T-helper 2 cell treated with Interferon-gamma antibody and Interleukin-4, amounts not matched to agents 5 μg/mL and 100 μg/mL, for 36 hours (primary cell): Measurements from ENCODE around the gene ACP4.

ENCODE experiments used
- DNase-seq: peaks from one replicate; pipeline ENCODE4 v3.0.0; 2021; ENCODE audit warnings: low spot score
- H3K27ac Mint-ChIP-seq: one replicate; pipeline ENCODE4 v1.8.0; 2021; ENCODE audit warnings: mild to moderate bottlenecking, mixed read lengths
- H3K27me3 Mint-ChIP-seq: one replicate; pipeline ENCODE4 v1.8.0; 2021; ENCODE audit warnings: low read depth, mixed read lengths
- H3K36me3 Mint-ChIP-seq: one replicate; pipeline ENCODE4 v1.8.0; 2021; ENCODE audit warnings: low read depth, mixed read lengths
- H3K4me1 Mint-ChIP-seq: one replicate; pipeline ENCODE4 v1.8.0; 2021; ENCODE audit warnings: low read depth, mixed read lengths
- H3K4me3 Mint-ChIP-seq: one replicate; pipeline ENCODE4 v1.8.0; 2022; ENCODE audit warnings: mild to moderate bottlenecking, moderate library complexity, mixed read lengths
- H3K9me3 Mint-ChIP-seq: one replicate; pipeline ENCODE4 v1.8.0; 2021; ENCODE audit warnings: mixed read lengths

The ACP4 gene

DNA sequence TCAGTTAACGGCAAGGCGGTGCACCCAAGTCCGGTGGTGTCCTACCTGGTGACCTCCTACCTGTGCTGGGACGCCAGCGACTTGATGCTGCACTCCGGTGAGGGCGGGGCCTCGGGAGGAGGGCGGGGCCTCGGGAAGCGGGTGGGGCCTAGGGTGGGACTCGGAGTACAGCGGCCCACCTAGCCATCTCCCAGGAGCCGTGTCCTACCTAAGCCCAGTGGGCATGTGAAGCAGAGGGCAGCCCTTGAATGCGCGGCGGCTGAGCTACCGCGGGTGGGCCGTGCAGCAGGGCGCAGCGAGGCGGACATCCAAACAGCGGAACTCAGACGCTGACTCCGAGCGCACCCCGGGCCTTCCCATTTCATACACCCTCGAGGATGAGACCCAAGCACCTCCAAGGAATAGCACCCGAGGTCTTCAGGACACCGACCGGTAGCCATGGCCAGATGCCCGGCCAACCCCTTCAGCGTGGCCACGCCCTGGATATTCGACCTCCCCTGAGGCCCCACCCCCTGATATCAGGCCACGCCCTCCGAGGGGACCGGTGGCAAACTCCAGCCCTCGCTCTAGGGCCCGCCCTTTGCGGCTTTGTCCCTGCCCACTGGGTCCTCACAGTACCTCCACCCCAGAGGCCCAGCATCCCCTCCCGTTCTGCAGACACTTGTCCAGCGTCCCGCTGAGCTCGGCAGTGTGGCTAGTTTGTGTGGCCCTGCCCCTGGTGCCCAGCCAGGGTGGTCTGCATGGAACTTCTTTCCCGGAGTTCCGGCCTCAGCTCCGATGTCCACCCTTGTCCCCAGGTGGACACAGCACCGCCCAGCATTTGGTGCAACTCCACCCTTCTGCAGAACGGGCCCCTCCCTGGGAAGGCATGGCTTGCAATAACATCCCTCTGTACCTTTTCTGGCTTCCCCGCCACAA is 28.0 kb downstream of the ACP4 start:
- peaks cover 22% of the 10 kb centered on the region for H3K4me1 Mint-ChIP-seq
- DNase-seq: peak; percentile 73

DNA sequence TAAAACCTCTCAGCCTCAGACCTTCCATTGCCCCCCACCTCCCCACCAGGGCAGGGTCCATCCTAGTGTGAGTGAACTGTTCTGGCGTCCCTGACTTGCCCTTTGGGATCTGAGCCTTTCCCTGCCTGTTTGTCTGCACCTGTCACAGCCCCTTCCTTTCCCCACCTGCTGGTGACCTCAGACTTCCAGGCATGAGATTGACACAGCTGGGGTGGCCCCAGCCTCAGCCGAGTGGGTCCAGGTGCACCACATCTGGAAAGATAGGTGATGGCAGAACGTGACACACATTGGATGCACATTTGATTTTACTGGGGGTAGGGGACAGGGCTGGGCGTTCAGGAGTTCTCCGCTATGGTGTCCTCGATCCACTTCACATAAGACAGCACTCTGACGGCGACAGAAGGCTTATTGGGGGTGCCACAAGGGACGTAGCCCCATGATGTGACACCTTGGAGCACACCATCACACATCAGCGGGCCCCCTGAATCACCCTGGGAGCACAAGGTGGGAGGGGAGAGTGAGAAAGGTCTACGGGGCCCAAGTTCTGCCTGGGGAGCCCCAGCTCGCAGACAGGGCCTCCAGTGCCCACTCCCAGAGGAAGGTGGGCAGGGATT is 28.8 kb downstream of the ACP4 start:
- Mint-ChIP-seq H3K4me3 (peak overlapping the region; percentile 81), H3K27me3 (peaks cover 26% of the 10 kb centered on the region), H3K4me1 (peaks cover 22% of the 10 kb centered on the region), H3K27ac (no peak overlapping the region), H3K9me3 (no peaks in the 10 kb centered on the region), H3K36me3 (no peaks in the 10 kb centered on the region)
- DNase-seq: no peak

More for the DNA sequence above, 28.0 kb downstream of the ACP4 start:
- Mint-ChIP-seq H3K9me3 (no peaks in the 10 kb centered on the region), H3K4me3 (peak overlapping the region; percentile 81), H3K36me3 (no peaks in the 10 kb centered on the region), H3K27me3 (peaks cover 26% of the 10 kb centered on the region), H3K27ac (peak overlapping the region; percentile 56)

DNA sequence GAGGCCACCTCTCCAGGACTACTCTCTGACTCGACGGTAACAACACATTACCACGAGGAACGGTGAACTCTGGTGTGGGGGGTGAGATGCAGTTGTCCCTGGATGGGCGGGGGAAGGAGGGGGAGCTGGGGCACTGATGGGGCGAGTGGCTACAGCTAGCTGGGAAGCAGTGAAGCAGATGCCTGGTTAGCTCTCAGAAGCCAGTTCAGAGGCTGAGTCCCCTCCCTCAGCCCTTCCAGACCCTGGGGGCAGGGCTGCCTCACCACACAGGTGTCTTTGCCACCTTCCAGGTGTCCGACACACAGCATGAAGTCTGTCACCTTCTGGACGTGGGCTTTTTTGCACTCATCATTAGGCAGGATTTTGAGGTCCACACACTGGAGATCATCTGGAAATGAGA is 29.4 kb downstream of the ACP4 start:
- peaks cover 28% of the 10 kb centered on the region for H3K27me3 Mint-ChIP-seq
- no peak overlapping the region for H3K27ac Mint-ChIP-seq
- peak overlapping the region; percentile 75 for H3K4me3 Mint-ChIP-seq
- H3K4me1 Mint-ChIP-seq: peaks cover 22% of the 10 kb centered on the region
- H3K9me3 Mint-ChIP-seq: no peaks in the 10 kb centered on the region
- H3K36me3 Mint-ChIP-seq: no peaks in the 10 kb centered on the region
- no peak for DNase-seq

DNA sequence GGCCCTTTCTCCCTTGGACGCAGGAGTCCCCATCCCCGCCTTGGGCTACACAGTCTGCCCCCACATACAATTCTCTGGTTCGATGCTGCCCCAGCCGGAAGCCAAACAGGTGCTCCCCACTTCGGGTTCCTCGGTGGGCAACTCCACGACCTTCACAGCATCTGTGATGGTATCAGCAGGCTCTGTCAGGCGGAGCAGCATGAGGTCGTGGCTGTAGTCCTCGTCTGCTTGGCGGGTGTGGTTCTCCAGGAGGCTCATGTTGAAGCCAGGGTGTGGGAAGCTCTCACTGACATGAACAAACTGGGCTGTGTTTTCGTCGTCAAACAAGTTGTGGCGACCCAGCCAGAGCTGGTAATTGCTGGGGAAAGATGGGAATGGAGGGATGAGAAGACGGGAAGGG is 29.9 kb downstream of the ACP4 start:
- Mint-ChIP-seq H3K27ac (peak overlapping the region; percentile 64), H3K36me3 (no peaks in the 10 kb centered on the region), H3K4me3 (peak overlapping the region; percentile 75), H3K9me3 (no peaks in the 10 kb centered on the region), H3K27me3 (peaks cover 28% of the 10 kb centered on the region), H3K4me1 (peaks cover 22% of the 10 kb centered on the region)
- DNase-seq: no peak

DNA sequence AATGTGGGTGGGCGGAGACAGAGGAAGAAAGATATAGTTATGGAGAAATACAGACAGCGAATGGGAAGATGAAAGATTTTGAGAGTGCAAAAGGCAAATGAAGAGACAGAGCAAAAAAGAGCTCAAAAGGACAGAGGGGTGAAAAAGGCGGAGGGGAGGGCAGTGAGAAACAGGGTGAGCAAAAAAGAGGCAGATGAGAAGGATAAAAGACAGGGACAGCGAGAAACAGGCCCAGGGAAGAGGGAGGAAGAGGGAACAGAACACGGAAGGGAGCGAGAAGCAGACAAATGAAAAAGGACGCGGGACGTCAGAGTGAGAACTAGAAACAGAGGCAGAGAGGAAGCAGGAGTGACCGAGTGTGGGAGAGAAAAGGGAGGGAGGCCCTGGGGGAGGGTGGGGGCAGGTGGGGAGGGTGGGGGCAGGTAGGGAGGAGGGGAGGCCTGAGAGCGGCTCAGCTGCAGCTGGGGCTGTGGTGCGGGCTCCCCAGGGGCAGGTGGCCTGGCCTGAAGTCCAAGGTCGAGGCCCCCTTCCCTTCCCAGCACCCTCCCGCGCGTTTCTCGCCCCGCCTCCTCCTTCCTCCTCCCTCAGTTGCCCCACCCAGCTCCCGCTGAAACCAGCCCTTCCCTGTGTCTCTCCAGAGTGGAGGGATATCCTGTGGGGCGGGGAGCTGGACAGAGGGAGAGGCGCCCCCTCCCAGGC is 30.5 kb downstream of the ACP4 start:
- DNase-seq: no peak
- H3K36me3 Mint-ChIP-seq: no peaks in the 10 kb centered on the region
- no peaks in the 10 kb centered on the region for H3K9me3 Mint-ChIP-seq
- H3K27me3 Mint-ChIP-seq: peaks cover 28% of the 10 kb centered on the region
- peak overlapping the region; percentile 64 for H3K27ac Mint-ChIP-seq
- H3K4me1 Mint-ChIP-seq: peaks cover 22% of the 10 kb centered on the region
- peak overlapping the region; percentile 75 for H3K4me3 Mint-ChIP-seq

DNA sequence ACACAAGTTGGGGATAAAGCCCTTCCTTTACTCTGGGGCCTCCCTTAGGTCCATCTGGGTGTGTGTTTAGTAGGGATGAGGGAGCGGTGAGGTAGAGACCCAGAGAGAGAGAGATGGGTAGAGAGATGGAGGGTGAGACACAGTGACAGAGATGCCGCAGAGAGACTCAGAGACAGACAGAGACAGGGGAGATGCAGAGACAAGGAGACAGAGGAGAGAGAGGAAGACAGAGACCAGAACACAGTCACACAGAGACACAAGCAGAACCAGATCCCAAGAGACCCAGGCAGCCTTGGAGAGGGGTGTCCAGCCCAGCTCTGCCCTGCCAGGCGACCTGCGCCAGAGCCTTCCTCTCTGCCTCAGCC is 31.0 kb downstream of the ACP4 start:
- peak overlapping the region; percentile 29 for H3K27ac Mint-ChIP-seq
- peaks cover 22% of the 10 kb centered on the region for H3K4me1 Mint-ChIP-seq
- H3K36me3 Mint-ChIP-seq: no peaks in the 10 kb centered on the region
- no peak for DNase-seq
- no peaks in the 10 kb centered on the region for H3K9me3 Mint-ChIP-seq
- H3K4me3 Mint-ChIP-seq: peak overlapping the region; percentile 0
- H3K27me3 Mint-ChIP-seq: peaks cover 27% of the 10 kb centered on the region

DNA sequence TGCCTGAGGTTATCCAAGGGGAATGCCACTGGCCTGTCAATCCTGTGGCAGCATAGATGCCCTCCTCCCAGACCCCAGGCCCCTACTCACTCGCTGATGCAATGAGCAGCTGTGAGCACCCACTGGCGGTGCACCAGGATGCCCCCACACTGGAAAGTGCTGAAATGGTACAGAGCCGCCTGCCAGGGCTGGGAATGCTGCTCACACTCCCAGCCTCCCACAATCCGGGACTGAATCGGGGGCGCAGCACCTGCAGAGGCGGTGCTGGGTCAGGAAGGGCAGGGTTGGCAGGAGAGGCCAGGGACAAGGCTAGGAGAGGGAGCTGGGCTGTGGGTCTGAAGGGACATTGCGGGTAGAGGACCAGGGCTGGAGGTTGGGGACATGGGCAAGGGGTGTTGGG is 31.4 kb downstream of the ACP4 start:
- no peaks in the 10 kb centered on the region for H3K36me3 Mint-ChIP-seq
- H3K4me1 Mint-ChIP-seq: peaks cover 22% of the 10 kb centered on the region
- H3K4me3 Mint-ChIP-seq: no peak overlapping the region
- peaks cover 26% of the 10 kb centered on the region for H3K27me3 Mint-ChIP-seq
- no peak overlapping the region for H3K27ac Mint-ChIP-seq
- H3K9me3 Mint-ChIP-seq: no peaks in the 10 kb centered on the region
- no peak for DNase-seq

DNA sequence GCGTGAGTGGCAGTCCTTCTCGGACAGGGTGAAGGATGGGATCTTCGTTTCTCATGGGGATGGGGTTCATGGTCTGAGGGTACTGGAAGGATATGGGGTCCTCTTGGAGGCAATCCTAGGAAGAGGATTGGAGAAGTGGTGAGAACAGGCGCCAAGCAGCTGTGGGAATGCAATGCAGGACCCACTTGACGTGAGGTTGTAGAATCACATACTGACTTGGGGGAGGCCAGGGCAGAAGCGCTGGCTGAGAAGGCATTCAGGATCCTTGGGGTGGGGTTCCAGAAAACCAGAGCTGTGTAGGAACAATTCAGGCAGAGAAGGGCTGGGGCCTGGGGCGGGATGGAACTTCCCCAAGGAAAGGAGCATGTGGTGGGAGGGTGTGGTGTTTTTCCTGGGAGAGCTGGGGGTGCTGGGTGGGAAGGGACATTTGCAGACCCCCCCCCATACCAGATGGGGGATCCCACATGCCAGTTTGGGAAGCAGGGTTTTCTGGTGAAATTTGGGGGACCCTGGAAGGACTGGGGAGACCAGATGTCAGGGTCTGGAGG is 32.5 kb downstream of the ACP4 start:
- Mint-ChIP-seq H3K36me3 (no peaks in the 10 kb centered on the region), H3K4me1 (peaks cover 18% of the 10 kb centered on the region), H3K27me3 (peaks cover 26% of the 10 kb centered on the region), H3K4me3 (no peak overlapping the region), H3K9me3 (no peaks in the 10 kb centered on the region), H3K27ac (no peak overlapping the region)
- no peak for DNase-seq

DNA sequence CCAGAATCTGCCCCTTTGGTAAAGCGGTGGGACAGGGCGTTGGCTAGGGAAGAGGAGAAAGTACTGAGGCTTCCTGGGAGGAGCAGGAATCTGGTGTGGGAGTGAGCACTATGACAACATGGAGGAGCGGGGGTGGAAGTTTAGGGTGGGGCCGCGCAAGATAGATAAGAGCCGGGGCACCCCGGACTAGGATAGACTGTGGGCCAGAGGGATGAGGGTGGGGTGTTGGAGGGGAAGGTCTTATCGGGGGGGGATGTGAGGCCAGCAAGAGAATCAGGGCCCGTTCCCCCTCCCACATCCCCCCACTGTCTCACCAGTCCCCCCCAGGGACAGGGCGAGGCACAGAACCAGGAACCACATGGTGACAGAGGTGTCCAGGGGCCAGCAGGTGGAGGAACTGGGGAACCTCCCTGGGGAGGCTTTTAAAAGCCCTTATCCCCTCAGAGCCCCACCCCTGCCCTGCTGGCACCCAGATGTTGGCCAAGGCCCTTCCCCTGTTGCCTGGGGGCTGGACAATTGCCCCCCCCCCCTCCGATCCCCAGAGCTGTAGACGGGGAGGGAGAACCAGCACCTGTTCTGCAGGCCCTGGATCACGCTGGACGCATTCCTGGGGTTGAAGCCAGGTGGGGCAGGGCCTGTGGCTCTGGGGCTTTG is 33.3 kb downstream of the ACP4 start, which contains the start of gene KLK1:
KLK1 (minus strand) TSS at position 399 of the 654 bp plus-strand sequence; CDS start at position 360, 39 bp downstream.
- Mint-ChIP-seq H3K27me3 (peaks cover 26% of the 10 kb centered on the region), H3K36me3 (no peaks in the 10 kb centered on the region), H3K4me1 (peaks cover 17% of the 10 kb centered on the region), H3K27ac (no peak within 1 kb of the TSS), H3K4me3 (no peak within 1 kb of the TSS), H3K9me3 (no peaks in the 10 kb centered on the region)
- no peak for DNase-seq

DNA sequence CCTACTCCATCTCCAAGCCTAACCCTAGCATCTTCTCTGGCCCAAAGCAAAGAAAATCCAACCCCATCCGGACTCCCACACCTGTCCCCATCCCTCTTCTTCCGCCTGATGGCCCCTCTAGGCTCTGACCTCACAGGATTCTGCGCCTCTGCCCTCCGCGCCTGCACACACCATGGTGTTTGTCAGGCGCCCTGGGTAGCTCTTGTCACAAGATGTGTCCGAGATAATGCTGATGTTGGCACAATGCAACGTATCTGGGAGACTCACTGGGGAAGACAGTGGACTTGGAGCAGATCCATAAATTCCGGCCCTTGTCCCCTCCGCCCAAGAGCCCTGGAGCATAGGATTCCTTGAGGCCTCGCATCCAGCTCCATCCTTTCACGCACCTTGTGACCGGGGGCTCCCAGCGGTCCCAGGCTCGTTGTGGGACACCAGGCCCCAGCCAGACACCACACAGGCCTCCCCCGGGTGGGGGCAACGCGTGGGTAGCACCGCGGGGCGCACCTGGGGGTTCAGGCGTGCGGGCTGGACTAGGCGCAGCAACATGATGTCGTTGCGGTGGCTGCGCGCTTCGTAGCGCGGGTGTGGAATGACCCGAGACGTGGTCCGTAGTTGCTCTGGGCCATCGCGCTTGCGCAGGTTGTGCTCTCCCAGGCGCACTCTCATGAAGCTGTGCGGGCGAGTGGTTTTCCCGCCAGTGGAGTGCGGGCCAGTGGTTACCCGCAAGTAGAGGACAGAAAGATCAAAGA is 36.5 kb downstream of the ACP4 start:
- Mint-ChIP-seq H3K27me3 (peaks cover 17% of the 10 kb centered on the region), H3K9me3 (no peaks in the 10 kb centered on the region), H3K36me3 (no peaks in the 10 kb centered on the region), H3K27ac (no peak overlapping the region), H3K4me3 (no peak overlapping the region), H3K4me1 (no peaks in the 10 kb centered on the region)
- no peak for DNase-seq

DNA sequence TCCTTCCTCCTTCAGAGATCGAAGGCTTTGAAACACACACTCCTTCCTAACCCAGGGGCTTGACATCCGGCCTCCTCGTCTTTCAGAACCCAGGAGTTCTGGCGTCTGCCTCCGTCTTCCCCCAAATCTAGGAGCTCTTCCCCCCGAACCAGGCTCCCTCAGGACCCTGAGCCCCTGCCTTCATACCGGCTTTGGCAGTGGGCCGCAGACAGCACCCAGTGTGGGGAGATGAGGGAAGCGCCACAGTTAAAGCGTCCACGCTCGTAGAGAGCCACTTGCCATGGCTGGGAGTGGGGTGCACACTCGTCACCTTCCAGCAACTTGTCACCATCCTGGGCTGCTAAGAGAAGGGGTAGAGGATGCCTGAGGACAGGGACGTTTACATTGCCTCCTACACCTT is 37.3 kb downstream of the ACP4 start:
- H3K4me3 Mint-ChIP-seq: no peak overlapping the region
- no peaks in the 10 kb centered on the region for H3K36me3 Mint-ChIP-seq
- no peaks in the 10 kb centered on the region for H3K9me3 Mint-ChIP-seq
- no peak overlapping the region for H3K27ac Mint-ChIP-seq
- no peak for DNase-seq
- H3K27me3 Mint-ChIP-seq: peaks cover 9% of the 10 kb centered on the region
- H3K4me1 Mint-ChIP-seq: no peaks in the 10 kb centered on the region

DNA sequence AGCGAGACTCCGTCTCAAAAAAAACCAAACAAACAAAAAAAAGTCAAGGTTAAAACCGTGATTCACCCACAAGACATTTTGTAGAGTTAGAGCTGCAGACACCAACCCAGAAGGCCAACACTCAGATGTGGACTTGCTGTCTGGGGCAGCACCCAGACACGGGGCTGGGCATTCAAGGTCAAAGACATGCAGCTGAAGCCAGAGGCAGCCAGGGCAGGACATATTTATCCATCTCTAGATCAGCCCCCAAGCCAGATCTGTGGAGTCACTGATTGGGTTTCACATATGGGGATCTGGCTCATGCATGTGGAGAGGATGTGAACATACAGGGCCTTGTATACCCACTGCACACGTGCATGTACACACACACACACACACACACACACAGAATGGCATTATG is 39.6 kb downstream of the ACP4 start:
- H3K27me3 Mint-ChIP-seq: peaks cover 8% of the 10 kb centered on the region
- no peaks in the 10 kb centered on the region for H3K4me1 Mint-ChIP-seq
- DNase-seq: no peak
- no peaks in the 10 kb centered on the region for H3K9me3 Mint-ChIP-seq
- H3K4me3 Mint-ChIP-seq: no peak overlapping the region
- H3K27ac Mint-ChIP-seq: no peak overlapping the region
- H3K36me3 Mint-ChIP-seq: no peaks in the 10 kb centered on the region
